Measurements from ENCODE around the gene ERBB2. TPM values are rescaled to one million over a fixed set of nuclear protein-coding genes. Genes with fewer than 3 reads are reported as not detected.

The ERBB2 gene
- total and polyA plus RNA-seq, 2 of the 8 experiments (the other 6 are each of a cell fraction or from before 2014, with no cell fraction given) = 183 to 394 TPM

GRCh38 chr17:39744836-39745215 is 45.0 kb downstream of the ERBB2 start:
- Histone ChIP-seq H3K23ac (ENCODE audit: insufficient read length) (no peak overlapping the region), H3K14ac (ENCODE audit: insufficient read length) (no peak overlapping the region), H3K4ac (replicated peaks; ENCODE audit: insufficient read length, low read depth, low read length) (no peak overlapping the region), H3K27me3 (replicated peaks in 1 of 4; ENCODE audit: control insufficient read depth in 3 of 4, extremely low read depth in 1 of 4, insufficient read depth in 3 of 4, low read length in 3 of 4) (no peaks in the 10 kb centered on the region), H2BK15ac (ENCODE audit: low read length) (no peak overlapping the region), H4K5ac (ENCODE audit: insufficient read length, low read depth, low read length) (no peak overlapping the region), H3K4me2 (ENCODE audit: insufficient read depth in 1 of 2, low read depth in 2 of 2, low read length in 2 of 2) (no peak overlapping the region), H3K18ac (ENCODE audit: extremely low read depth, low read length) (no peak overlapping the region), H2BK12ac (ENCODE audit: low read depth, low read length) (no peak overlapping the region), H4K8ac (ENCODE audit: extremely low read depth, insufficient read depth, low read length) (no peak overlapping the region; the same call in 1 of the 2 replicates), H2BK20ac (ENCODE audit: low read length) (no peak overlapping the region), H2BK5ac (ENCODE audit: low read depth, low read length) (peak overlapping the region; percentile 80; the same call in 1 of the 2 replicates), H3K36me3 (ENCODE audit: control insufficient read depth in 2 of 4, insufficient read depth in 4 of 4, low read length in 3 of 4) (peaks cover 4 to 40% (median 31%) of the 10 kb centered on the region in 4 experiments; a peak in 6 of 8 replicates), H3K9me3 (ENCODE audit: insufficient read depth in 2 of 2, low read depth in 1 of 2, low read length in 1 of 2) (no peaks in the 10 kb centered on the region), H3K23me2 (ENCODE audit: low read depth, low read length) (peaks cover 8% of the 10 kb centered on the region), H3K27ac (ENCODE audit: low read depth, low read length) (no peak overlapping the region), H2BK120ac (replicated peaks; ENCODE audit: low read depth, low read length) (no peak overlapping the region), H3K9ac (replicated peaks in 1 of 4; ENCODE audit: extremely low read depth in 1 of 4, low read depth in 3 of 4, low read length in 3 of 4) (no peak overlapping the region), H3K79me2 (ENCODE audit: control insufficient read depth in 1 of 2, insufficient read depth in 2 of 2, low read length in 2 of 2) (peaks cover 0 to 16% of the 10 kb centered on the region in 2 experiments; a peak in 2 of 4 replicates), H2AFZ (ENCODE audit: low read length) (no peak overlapping the region), H3K56ac (replicated peaks; ENCODE audit: insufficient read length, low read depth, low read length) (no peak overlapping the region), H3K4me1 (replicated peaks in 1 of 4; ENCODE audit: control insufficient read depth in 3 of 4, insufficient read depth in 4 of 4, low read length in 3 of 4) (peaks cover 5 to 17% (median 16%) of the 10 kb centered on the region in 4 experiments), H2AK5ac (ENCODE audit: low read depth, low read length) (no peak overlapping the region), H3K79me1 (ENCODE audit: low read depth, low read length) (peaks cover 9% of the 10 kb centered on the region), H3K4me3 (ENCODE audit: extremely low read depth in 1 of 4, insufficient read depth in 2 of 4, low read depth in 3 of 4, low read length in 4 of 4) (no peak overlapping the region), H4K91ac (replicated peaks; ENCODE audit: insufficient read length, low read length) (no peak overlapping the region), H4K20me1 (replicated peaks in 1 of 2; ENCODE audit: control insufficient read depth in 1 of 2, insufficient read depth in 2 of 2, low read length in 2 of 2) (no peaks in the 10 kb centered on the region)
- WGBS, 2 experiments (ENCODE audit: extremely low coverage in 1 of 2, insufficient coverage in 1 of 2, insufficient read length in 1 of 2, insufficient replicate concordance in 2 of 2, low coverage in 1 of 2, low lambda C conversion rate in 2 of 2, missing lambda C conversion rate in 1 of 2) = 87% methylated on average over 8 of the region's 8 CpGs; no CpG with 5 or more reads in 1 of the 2 experiments
- FAIRE-seq = no peak
- TF ChIP-seq CTCF (IDR thresholded peaks at IDR 0.05; ENCODE audit: control extremely low read depth in 1 of 3, insufficient read depth in 1 of 3, low read depth in 1 of 3, low read length in 3 of 3) (peak in 1 of 3 experiments; percentile 4; a peak in 1 of 4 replicates), POU5F1 (IDR thresholded peaks at IDR 0.05; ENCODE audit: low read depth, low read length) (no peak)
- POLR2A ChIA-PET (ENCODE audit: partially characterized antibody) = interaction anchor here (1.0 to 1.7 kb wide), 4 partner anchors 8 to 74 kb away, joined by 3 to 4 read pairs (median 4); partner anchors contain the start of gene MIEN1
- CTCF ChIA-PET (ENCODE audit: partially characterized antibody) = interaction anchor here (1.2 to 2.0 kb wide), 4 partner anchors 15 to 123 kb away, joined by 3 to 5 read pairs (median 4); no protein-coding TSS in a partner anchor
- no peak for DNase-seq (ENCODE audit: low read depth in 1 of 2, low spot score in 2 of 2)
